HEK293 (cell line): Measurements from ENCODE around the gene PIP5K1B.

Source experiments
- CTCF ChIA-PET: fragments of 350-600 bp; formaldehyde crosslinking; extraction: SDS; loops from one replicate; lab custom pipeline; 2021; ENCODE audit warnings: antibody characterized with exemption; lab: Yijun Ruan, JAX
- POLR2A ChIA-PET: fragments of 300-600 bp; formaldehyde crosslinking; extraction: SDS; loops from one replicate; lab custom pipeline; 2020; ENCODE audit warnings: antibody characterized with exemption, inconsistent platforms; lab: Yijun Ruan, JAX
- H3K27ac ChIP-seq: fragments of 200-500 bp; sonication (Bioruptor generic); 2 replicates; pipeline ENCODE4 v1.5.1; 2014; ENCODE audit warnings: low read depth, low read length, control low read depth, inconsistent platforms; ENCODE audit errors: extremely low read depth
- H3K36me3 ChIP-seq, 2 experiments: fragments of 200-500 bp in 1 of 2; sonication (Bioruptor generic) in 1 of 2; 1 replicate in 1 of 2; 2 replicates in 1 of 2; pipeline ENCODE4 v1.5.1; 2014 to 2017; ENCODE audit warnings: inconsistent platforms in 2 of 2, low read length in 2 of 2; ENCODE audit not compliant: control insufficient read depth in 2 of 2, insufficient read depth in 1 of 2
- H3K4me1 ChIP-seq: fragments of 200-500 bp; sonication (Bioruptor generic); 2 replicates; pipeline ENCODE4 v1.5.1; 2014; ENCODE audit warnings: mild to moderate bottlenecking, low read length, inconsistent platforms; ENCODE audit not compliant: control insufficient read depth, insufficient read depth
- H3K4me3 ChIP-seq: 2 replicates; pipeline ENCODE4 v1.5.1; 2011; ENCODE audit warnings: low read depth, mild to moderate bottlenecking, control low read depth, low read length, moderate library complexity
- H3K9me3 ChIP-seq: fragments of 200-500 bp; sonication (Bioruptor generic); 2 replicates; pipeline ENCODE4 v1.5.1; 2014; ENCODE audit warnings: low read depth, low read length, inconsistent platforms; ENCODE audit not compliant: control insufficient read depth, insufficient read depth
- GLI4 ChIP-seq: fragments of 450-650 bp; formaldehyde crosslinking; IDR thresholded peaks from 2 replicates; pipeline ENCODE4 v1.5.1; 2016; ENCODE audit warnings: missing biosample characterization, missing genetic modification characterization
- GLIS1 ChIP-seq: fragments of 450-650 bp; formaldehyde crosslinking; IDR thresholded peaks from 2 replicates; pipeline ENCODE4 v1.5.1; 2016; ENCODE audit warnings: missing biosample characterization, missing genetic modification characterization
- PRDM4 ChIP-seq: fragments of 450-650 bp; formaldehyde crosslinking; IDR thresholded peaks from 2 replicates; pipeline ENCODE4 v1.5.1; 2017; ENCODE audit warnings: missing biosample characterization, missing genetic modification characterization
- ZBTB48 ChIP-seq: fragments of 450-650 bp; formaldehyde crosslinking; IDR thresholded peaks from 2 replicates; pipeline ENCODE4 v1.5.1; 2016; ENCODE audit warnings: missing biosample characterization, missing genetic modification characterization
- ZNF138 ChIP-seq: fragments of 450-650 bp; formaldehyde crosslinking; IDR thresholded peaks from 2 replicates; pipeline ENCODE4 v1.5.1; 2016; ENCODE audit warnings: missing biosample characterization, missing genetic modification characterization, borderline replicate concordance
- ZNF146 ChIP-seq: fragments of 450-650 bp; formaldehyde crosslinking; IDR thresholded peaks from 2 replicates; pipeline ENCODE4 v1.5.1; 2016; ENCODE audit warnings: missing biosample characterization, missing genetic modification characterization
- ZNF175 ChIP-seq: fragments of 450-650 bp; formaldehyde crosslinking; IDR thresholded peaks from 2 replicates; pipeline ENCODE4 v1.5.1; 2016; ENCODE audit warnings: missing biosample characterization, missing genetic modification characterization
- ZNF341 ChIP-seq: fragments of 450-650 bp; formaldehyde crosslinking; IDR thresholded peaks from 2 replicates; pipeline ENCODE4; 2016; ENCODE audit warnings: low read depth, missing biosample characterization, missing genetic modification characterization
- ZNF707 ChIP-seq: fragments of 450-650 bp; formaldehyde crosslinking; IDR thresholded peaks from 2 replicates; pipeline ENCODE4 v1.5.1; 2016; ENCODE audit warnings: missing biosample characterization, missing genetic modification characterization
- ZNF837 ChIP-seq: fragments of 450-650 bp; formaldehyde crosslinking; IDR thresholded peaks from 2 replicates; pipeline ENCODE4 v1.5.1; 2016; ENCODE audit warnings: missing biosample characterization, missing genetic modification characterization
- TF ChIP-seq, protein P1 (sequence below): fragments of 450-650 bp; formaldehyde crosslinking; IDR thresholded peaks from 2 replicates; pipeline ENCODE4 v1.5.1; 2016; ENCODE audit warnings: missing biosample characterization, missing genetic modification characterization
- TF ChIP-seq, protein P2 (sequence below): fragments of 450-650 bp; formaldehyde crosslinking; IDR thresholded peaks from 2 replicates; pipeline ENCODE4 v1.5.1; 2016; ENCODE audit warnings: missing biosample characterization, missing genetic modification characterization
- TF ChIP-seq, protein P3 (sequence below): fragments of 450-650 bp; formaldehyde crosslinking; IDR thresholded peaks from 2 replicates; pipeline ENCODE4 v1.5.1; 2016; ENCODE audit warnings: missing biosample characterization, missing genetic modification characterization

Gene PIP5K1B

DNA sequence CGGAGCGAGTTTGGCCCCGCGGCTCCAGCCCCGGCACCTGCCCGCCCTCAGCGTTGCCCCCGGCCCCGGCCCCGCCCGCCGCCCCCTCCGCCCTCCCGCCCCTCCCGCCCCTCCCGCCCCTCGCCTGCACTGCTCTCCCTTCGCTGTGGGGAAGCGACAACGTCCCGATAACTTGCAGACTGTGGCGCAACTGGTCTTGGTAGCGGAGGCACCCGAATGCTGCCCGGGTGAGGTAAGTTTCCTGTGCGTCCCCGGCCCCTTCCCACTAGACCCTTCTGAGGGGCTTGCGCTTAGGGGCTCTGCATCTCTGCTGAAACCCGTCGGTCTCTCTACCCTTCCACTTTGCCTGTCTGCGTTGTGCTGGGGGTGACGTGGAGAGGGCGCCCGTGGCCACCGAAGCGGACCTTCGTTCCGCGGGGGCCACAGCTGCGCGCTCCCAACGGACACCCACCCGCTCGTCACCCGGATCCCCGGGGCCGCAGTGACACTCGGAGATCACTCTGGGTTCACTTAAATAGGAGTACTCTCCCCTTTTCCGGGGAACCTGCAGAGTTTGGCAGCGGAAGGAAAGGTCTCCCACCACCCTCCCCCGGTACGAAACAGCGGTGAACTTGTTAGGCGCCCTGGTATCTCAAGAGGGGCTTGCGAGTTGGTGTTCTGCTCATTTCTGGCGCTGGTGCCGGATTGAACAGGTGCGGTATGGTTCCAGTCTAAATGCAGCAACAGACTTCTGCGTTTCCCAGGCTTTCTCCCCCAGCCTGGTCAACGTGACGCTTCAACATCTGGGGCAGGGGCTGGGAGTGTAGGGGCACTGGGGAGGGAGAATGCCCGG, 707 bp downstream of the PIP5K1B start (continued):
- TF ChIP-seq ZNF707 (tag by site-specific recombination): no peak
- no peak for TF ChIP-seq ZNF146 (tag by site-specific recombination)
- TF ChIP-seq, protein P1, sequence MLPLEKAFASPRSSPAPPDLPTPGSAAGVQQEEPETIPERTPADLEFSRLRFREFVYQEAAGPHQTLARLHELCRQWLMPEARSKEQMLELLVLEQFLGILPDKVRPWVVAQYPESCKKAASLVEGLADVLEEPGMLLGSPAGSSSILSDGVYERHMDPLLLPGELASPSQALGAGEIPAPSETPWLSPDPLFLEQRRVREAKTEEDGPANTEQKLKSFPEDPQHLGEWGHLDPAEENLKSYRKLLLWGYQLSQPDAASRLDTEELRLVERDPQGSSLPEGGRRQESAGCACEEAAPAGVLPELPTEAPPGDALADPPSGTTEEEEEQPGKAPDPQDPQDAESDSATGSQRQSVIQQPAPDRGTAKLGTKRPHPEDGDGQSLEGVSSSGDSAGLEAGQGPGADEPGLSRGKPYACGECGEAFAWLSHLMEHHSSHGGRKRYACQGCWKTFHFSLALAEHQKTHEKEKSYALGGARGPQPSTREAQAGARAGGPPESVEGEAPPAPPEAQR (tag by site-specific recombination): no peak
- TF ChIP-seq ZNF175 (tag by site-specific recombination): no peak
- TF ChIP-seq, protein P2, sequence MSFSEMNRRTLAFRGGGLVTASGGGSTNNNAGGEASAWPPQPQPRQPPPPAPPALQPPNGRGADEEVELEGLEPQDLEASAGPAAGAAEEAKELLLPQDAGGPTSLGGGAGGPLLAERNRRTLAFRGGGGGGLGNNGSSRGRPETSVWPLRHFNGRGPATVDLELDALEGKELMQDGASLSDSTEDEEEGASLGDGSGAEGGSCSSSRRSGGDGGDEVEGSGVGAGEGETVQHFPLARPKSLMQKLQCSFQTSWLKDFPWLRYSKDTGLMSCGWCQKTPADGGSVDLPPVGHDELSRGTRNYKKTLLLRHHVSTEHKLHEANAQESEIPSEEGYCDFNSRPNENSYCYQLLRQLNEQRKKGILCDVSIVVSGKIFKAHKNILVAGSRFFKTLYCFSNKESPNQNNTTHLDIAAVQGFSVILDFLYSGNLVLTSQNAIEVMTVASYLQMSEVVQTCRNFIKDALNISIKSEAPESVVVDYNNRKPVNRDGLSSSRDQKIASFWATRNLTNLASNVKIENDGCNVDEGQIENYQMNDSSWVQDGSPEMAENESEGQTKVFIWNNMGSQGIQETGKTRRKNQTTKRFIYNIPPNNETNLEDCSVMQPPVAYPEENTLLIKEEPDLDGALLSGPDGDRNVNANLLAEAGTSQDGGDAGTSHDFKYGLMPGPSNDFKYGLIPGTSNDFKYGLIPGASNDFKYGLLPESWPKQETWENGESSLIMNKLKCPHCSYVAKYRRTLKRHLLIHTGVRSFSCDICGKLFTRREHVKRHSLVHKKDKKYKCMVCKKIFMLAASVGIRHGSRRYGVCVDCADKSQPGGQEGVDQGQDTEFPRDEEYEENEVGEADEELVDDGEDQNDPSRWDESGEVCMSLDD: no peak
- TF ChIP-seq ZNF138: no peak
- TF ChIP-seq ZNF837 (tag by site-specific recombination): no peak
- 0 out of 2 replicates have a peak, but pooled peaks have one; percentile 29 for TF ChIP-seq ZNF341 (tag by site-specific recombination)
- no peak for TF ChIP-seq PRDM4 (tag by site-specific recombination)
- no peak for TF ChIP-seq GLI4
- TF ChIP-seq GLIS1 (tag by site-specific recombination): no peak
- TF ChIP-seq, all 188 proteins: peak for 14

GRCh38 chr9:68706363-68707201, 1.5 kb downstream of the PIP5K1B start:
- Histone ChIP-seq H3K36me3 (no peaks in the 10 kb centered on the region), H3K27ac (no peak overlapping the region), H3K4me1 (no peaks in the 10 kb centered on the region), H3K4me3 (no peak overlapping the region), H3K9me3 (no peaks in the 10 kb centered on the region)
- ChIA-PET CTCF (no interaction called here), POLR2A (no interaction called here)
- TF ChIP-seq, protein P3, sequence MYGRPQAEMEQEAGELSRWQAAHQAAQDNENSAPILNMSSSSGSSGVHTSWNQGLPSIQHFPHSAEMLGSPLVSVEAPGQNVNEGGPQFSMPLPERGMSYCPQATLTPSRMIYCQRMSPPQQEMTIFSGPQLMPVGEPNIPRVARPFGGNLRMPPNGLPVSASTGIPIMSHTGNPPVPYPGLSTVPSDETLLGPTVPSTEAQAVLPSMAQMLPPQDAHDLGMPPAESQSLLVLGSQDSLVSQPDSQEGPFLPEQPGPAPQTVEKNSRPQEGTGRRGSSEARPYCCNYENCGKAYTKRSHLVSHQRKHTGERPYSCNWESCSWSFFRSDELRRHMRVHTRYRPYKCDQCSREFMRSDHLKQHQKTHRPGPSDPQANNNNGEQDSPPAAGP (tag by site-specific recombination): no peak
- 0 out of 2 replicates have a peak, but pooled peaks have one; percentile 36 for TF ChIP-seq ZBTB48
